GM19351 (cell line): ENCODE results near the gene TRIO.
A peak's percentile ranks its signal among the peaks of the same experiment; 100 is the strongest.

Source experiments
- ATAC-seq: cut with Tn5 transposase; IDR thresholded peaks from one replicate; pipeline ENCODE4 v1.9.1; 2021; ENCODE audit warnings: mild to moderate bottlenecking, moderate library complexity; ENCODE audit not compliant: unreplicated experiment

The TRIO gene

GRCh38 chr5:14343376-14343775 is 200.2 kb downstream of the TRIO start:
- ATAC-seq, result no peak

GRCh38 chr5:14347522-14347921 is 204.4 kb downstream of the TRIO start:
- ATAC-seq, result no peak

GRCh38 chr5:14348142-14348541 is 205.0 kb downstream of the TRIO start:
- ATAC-seq, result no peak

GRCh38 chr5:14349029-14349428 is 205.9 kb downstream of the TRIO start:
- no peak for ATAC-seq

GRCh38 chr5:14351086-14351661 is 208.0 kb downstream of the TRIO start:
- no peak for ATAC-seq

GRCh38 chr5:14351845-14352712 is 208.9 kb downstream of the TRIO start:
- ATAC-seq, result peak; percentile 95

- ATAC-seq, result no peak
Observed at GRCh38 chr5:14353726-14354474, 210.8 kb downstream of the TRIO start.

GRCh38 chr5:14355391-14355790 is 212.2 kb downstream of the TRIO start:
- no peak for ATAC-seq

- ATAC-seq, result peak; percentile 44
Observed at GRCh38 chr5:14356305-14356704, 213.2 kb downstream of the TRIO start.

- no peak for ATAC-seq
Observed at GRCh38 chr5:14357441-14357840, 214.3 kb downstream of the TRIO start.

- ATAC-seq, result no peak
Observed at GRCh38 chr5:14357851-14358250, 214.7 kb downstream of the TRIO start.

- no peak for ATAC-seq
Observed at GRCh38 chr5:14358536-14358935, 215.4 kb downstream of the TRIO start.

- ATAC-seq, result no peak
Observed at GRCh38 chr5:14359069-14360043, 216.2 kb downstream of the TRIO start.

GRCh38 chr5:14362491-14362890 is 219.3 kb downstream of the TRIO start:
- ATAC-seq, result no peak

GRCh38 chr5:14364096-14364495 is 221.0 kb downstream of the TRIO start:
- no peak for ATAC-seq

GRCh38 chr5:14364576-14365472 is 221.7 kb downstream of the TRIO start:
- peak; percentile 40 for ATAC-seq

- ATAC-seq, result peak; percentile 53
Observed at GRCh38 chr5:14365831-14366430, 222.8 kb downstream of the TRIO start.

GRCh38 chr5:14366763-14367162 is 223.6 kb downstream of the TRIO start:
- no peak for ATAC-seq

GRCh38 chr5:14367364-14367763 is 224.2 kb downstream of the TRIO start:
- no peak for ATAC-seq
